ENCODE measurements around the gene SLC44A3.
"Not testable (repeated sequence)": the region's sequence is repeated elsewhere in the genome, so short reads cannot be mapped to it uniquely, and the experiment has no call there.

The SLC44A3 gene

DNA sequence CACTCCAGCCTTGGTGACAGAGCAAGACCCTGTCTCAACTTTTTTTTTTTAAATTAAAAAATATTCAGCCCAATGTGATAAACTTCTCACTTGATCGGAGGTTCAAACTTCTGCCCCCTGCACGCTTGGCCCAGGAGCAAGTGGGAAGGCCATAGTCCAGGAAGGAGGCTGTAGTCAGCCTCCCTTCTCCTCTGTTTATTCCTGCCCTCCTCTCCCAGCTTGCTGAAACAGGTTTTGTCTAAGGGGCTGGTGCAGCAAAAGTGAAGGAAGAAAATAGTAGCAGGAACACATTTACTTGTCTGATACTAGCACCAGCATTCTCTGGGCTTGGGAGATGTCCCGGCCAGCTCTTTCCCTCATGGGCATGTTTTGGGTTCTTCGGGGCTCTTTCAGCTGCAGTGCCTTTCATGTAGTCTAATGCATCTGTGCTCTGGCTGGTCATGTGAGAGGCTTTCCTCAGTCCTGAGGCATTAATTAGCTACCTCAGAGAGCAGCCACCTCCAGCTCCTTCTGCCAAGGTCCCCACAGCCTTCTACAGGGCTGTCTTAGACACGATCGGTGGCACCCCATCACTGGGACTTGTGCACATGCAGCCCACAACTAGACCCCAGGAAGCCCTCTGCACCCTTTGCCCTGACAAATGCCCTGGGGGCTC is 12.9 kb downstream of the SLC44A3 start:
- H3K9me3 ChIP-seq (replicated peaks; ENCODE audit: insufficient read depth, low read length), result no peaks in the 10 kb centered on the region
- DNase-seq, result no peak
- no peak overlapping the region for H3K27ac ChIP-seq (ENCODE audit: low read length)
- no peaks in the 10 kb centered on the region for H3K79me2 ChIP-seq (ENCODE audit: low read length)
- H3K4me2 ChIP-seq (ENCODE audit: low read depth, low read length), result no peak overlapping the region
- no peaks in the 10 kb centered on the region for H3K36me3 ChIP-seq (replicated peaks; ENCODE audit: insufficient read depth, low read length)
- no peak overlapping the region for H3K9ac ChIP-seq (ENCODE audit: low read length)
- H4K20me1 ChIP-seq (ENCODE audit: insufficient read depth, low read length), result no peaks in the 10 kb centered on the region
- no peaks in the 10 kb centered on the region for H3K9me2 ChIP-seq (replicated peaks; ENCODE audit: insufficient read depth, low read length)
- H3K4me3 ChIP-seq (ENCODE audit: low read length), result no peak overlapping the region
- no peak overlapping the region for H2AFZ ChIP-seq (ENCODE audit: low read length)
- H3K4me1 ChIP-seq (ENCODE audit: low read length), result no peaks in the 10 kb centered on the region
- H3F3A ChIP-seq (ENCODE audit: insufficient read depth, low read length), result no peaks in the 10 kb centered on the region
- TF ChIP-seq CTCF (IDR thresholded peaks at IDR 0.05; ENCODE audit: low read length), result no peak
- no peak for TF ChIP-seq EZH2 (optimal IDR thresholded peaks at IDR 0.05; ENCODE audit: low read depth, low read length)
- H3K27me3 ChIP-seq (replicated peaks; ENCODE audit: insufficient read depth, low read length), result no peaks in the 10 kb centered on the region

- no peak overlapping the region for H3K9ac ChIP-seq (ENCODE audit: low read length)
- no peaks in the 10 kb centered on the region for H3K36me3 ChIP-seq (replicated peaks; ENCODE audit: insufficient read depth, low read length)
- H4K20me1 ChIP-seq (ENCODE audit: insufficient read depth, low read length), result no peaks in the 10 kb centered on the region
- no peak overlapping the region for H3K27ac ChIP-seq (ENCODE audit: low read length)
- no peak for DNase-seq
- H3K27me3 ChIP-seq (replicated peaks; ENCODE audit: insufficient read depth, low read length), result no peaks in the 10 kb centered on the region
- H3K4me3 ChIP-seq (ENCODE audit: low read length), result no peak overlapping the region
- H2AFZ ChIP-seq (ENCODE audit: low read length), result no peak overlapping the region
- no peaks in the 10 kb centered on the region for H3K4me1 ChIP-seq (ENCODE audit: low read length)
- H3K9me3 ChIP-seq (replicated peaks; ENCODE audit: insufficient read depth, low read length), result no peaks in the 10 kb centered on the region
- no peaks in the 10 kb centered on the region for H3K79me2 ChIP-seq (ENCODE audit: low read length)
- H3K4me2 ChIP-seq (ENCODE audit: low read depth, low read length), result no peak overlapping the region
- H3K9me2 ChIP-seq (replicated peaks; ENCODE audit: insufficient read depth, low read length), result no peaks in the 10 kb centered on the region
- no peak for TF ChIP-seq EZH2 (optimal IDR thresholded peaks at IDR 0.05; ENCODE audit: low read depth, low read length)
- no peak for TF ChIP-seq CTCF (IDR thresholded peaks at IDR 0.05; ENCODE audit: low read length)
- no peak for TF ChIP-seq EZH2phosphoT487 (IDR thresholded peaks at IDR 0.05; ENCODE audit: low read length)
- no peaks in the 10 kb centered on the region for H3F3A ChIP-seq (ENCODE audit: insufficient read depth, low read length)
These were observed 16.7 kb downstream of the SLC44A3 start for GRCh38 chr1:94836891-94837290.

DNA sequence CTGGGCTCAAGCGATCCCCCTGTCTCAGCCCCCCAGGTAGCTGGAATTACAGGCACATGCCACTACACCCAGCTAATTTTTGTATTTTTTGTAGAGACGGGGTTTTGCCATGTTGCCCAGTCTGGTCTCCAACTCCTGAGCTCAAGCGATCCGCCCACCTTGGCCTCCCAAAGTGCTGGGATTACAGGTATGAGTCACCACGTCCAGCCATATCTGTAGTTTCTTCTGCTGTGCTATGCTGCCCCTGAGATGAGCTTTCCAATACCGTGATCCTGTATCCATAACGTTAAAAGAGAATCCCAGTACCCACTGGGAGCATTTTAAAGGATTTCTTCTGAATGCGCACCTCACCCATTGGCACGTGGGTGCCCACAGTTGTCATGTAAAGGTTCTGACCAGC is 20.2 kb downstream of the SLC44A3 start:
- DNase-seq; H3K79me2 ChIP-seq (ENCODE audit: low read length); H3K4me1 ChIP-seq (ENCODE audit: low read length); H3K9me2 ChIP-seq (replicated peaks; ENCODE audit: insufficient read depth, low read length); H3K9ac ChIP-seq (ENCODE audit: low read length); H3K27ac ChIP-seq (ENCODE audit: low read length); H3K4me2 ChIP-seq (ENCODE audit: low read depth, low read length); H3K4me3 ChIP-seq (ENCODE audit: low read length); H3K27me3 ChIP-seq (replicated peaks; ENCODE audit: insufficient read depth, low read length); H3K9me3 ChIP-seq (replicated peaks; ENCODE audit: insufficient read depth, low read length); H3K36me3 ChIP-seq (replicated peaks; ENCODE audit: insufficient read depth, low read length); H4K20me1 ChIP-seq (ENCODE audit: insufficient read depth, low read length); H3F3A ChIP-seq (ENCODE audit: insufficient read depth, low read length); H2AFZ ChIP-seq (ENCODE audit: low read length): not testable (repeated sequence)

GRCh38 chr1:94840808-94841207 is 20.7 kb downstream of the SLC44A3 start:
- Histone ChIP-seq H3F3A (ENCODE audit: insufficient read depth, low read length) (no peaks in the 10 kb centered on the region), H3K4me2 (ENCODE audit: low read depth, low read length) (no peak overlapping the region), H3K9ac (ENCODE audit: low read length) (no peak overlapping the region), H3K4me1 (ENCODE audit: low read length) (no peaks in the 10 kb centered on the region), H3K79me2 (ENCODE audit: low read length) (no peaks in the 10 kb centered on the region), H3K36me3 (replicated peaks; ENCODE audit: insufficient read depth, low read length) (no peaks in the 10 kb centered on the region), H3K9me3 (replicated peaks; ENCODE audit: insufficient read depth, low read length) (no peaks in the 10 kb centered on the region), H3K27ac (ENCODE audit: low read length) (no peak overlapping the region), H3K27me3 (replicated peaks; ENCODE audit: insufficient read depth, low read length) (no peaks in the 10 kb centered on the region), H3K9me2 (replicated peaks; ENCODE audit: insufficient read depth, low read length) (no peaks in the 10 kb centered on the region), H4K20me1 (ENCODE audit: insufficient read depth, low read length) (no peaks in the 10 kb centered on the region), H3K4me3 (ENCODE audit: low read length) (no peak overlapping the region), H2AFZ (ENCODE audit: low read length) (no peak overlapping the region)
- no peak for TF ChIP-seq CTCF (IDR thresholded peaks at IDR 0.05; ENCODE audit: low read length)
- TF ChIP-seq EZH2 (optimal IDR thresholded peaks at IDR 0.05; ENCODE audit: low read depth, low read length), result no peak
- TF ChIP-seq EZH2phosphoT487 (IDR thresholded peaks at IDR 0.05; ENCODE audit: low read length), result no peak
- DNase-seq, result no peak
